ENCODE results near the gene KHNYN.
A peak's percentile ranks its signal among the peaks of the same experiment; 100 is the strongest.

KHNYN gene

DNA sequence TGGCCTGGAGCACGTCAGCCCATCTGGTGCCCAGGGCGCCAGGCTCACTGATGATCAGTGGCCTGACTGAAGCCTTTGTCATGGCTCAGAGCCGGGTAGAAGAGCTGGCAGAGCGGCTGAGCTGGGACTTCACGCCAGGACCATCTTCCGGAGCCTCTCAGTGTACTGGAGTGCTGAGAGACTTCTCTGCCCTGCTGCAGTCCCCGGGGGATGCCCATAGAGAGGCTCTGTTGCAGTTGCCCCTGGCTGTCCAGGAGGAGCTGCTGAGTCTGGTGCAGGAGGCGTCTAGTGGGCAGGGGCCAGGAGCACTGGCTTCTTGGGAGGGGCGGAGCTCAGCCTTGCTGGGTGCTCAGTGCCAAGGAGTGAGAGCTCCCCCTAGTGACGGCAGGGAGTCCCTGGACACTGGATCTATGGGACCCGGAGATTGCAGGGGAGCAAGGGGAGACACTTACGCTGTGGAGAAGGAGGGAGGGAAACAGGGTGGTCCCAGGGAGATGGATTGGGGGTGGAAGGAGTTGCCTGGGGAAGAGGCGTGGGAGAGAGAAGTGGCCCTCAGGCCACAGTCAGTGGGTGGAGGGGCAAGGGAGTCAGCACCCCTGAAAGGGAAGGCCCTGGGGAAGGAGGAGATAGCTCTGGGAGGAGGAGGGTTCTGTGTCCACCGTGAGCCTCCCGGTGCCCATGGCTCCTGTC, 2.0 kb downstream of the KHNYN start (continued):
- TF ChIP-seq ZNF354C (tag by site-specific recombination; IDR thresholded peaks at IDR 0.05; ENCODE audit: borderline replicate concordance, low read depth) (no peak), ZNF654 (tag by site-specific recombination; IDR thresholded peaks at IDR 0.05; ENCODE audit: low read depth) (peak; percentile 97), WT1 (tag by site-specific recombination; IDR thresholded peaks at IDR 0.05) (no peak), ZNF24 (tag by site-specific recombination; IDR thresholded peaks at IDR 0.05) (peak; percentile 72; the same call in 1 of the 2 replicates), ZNF426 (tag by site-specific recombination; IDR thresholded peaks at IDR 0.05) (no peak), ZNF621 (tag by site-specific recombination; IDR thresholded peaks at IDR 0.05) (no peak), ZNF600 (tag by site-specific recombination; IDR thresholded peaks at IDR 0.05) (peak; percentile 83), ZNF549 (tag by site-specific recombination; IDR thresholded peaks at IDR 0.05) (no peak), ZNF837 (tag by site-specific recombination; IDR thresholded peaks at IDR 0.05) (no peak), RBAK (tag by site-specific recombination; IDR thresholded peaks at IDR 0.05) (no peak), ZNF785 (tag by site-specific recombination; IDR thresholded peaks at IDR 0.05) (no peak), ZSCAN30 (tag by site-specific recombination; IDR thresholded peaks at IDR 0.05) (peak; percentile 48), ZBTB17 (tag by site-specific recombination; IDR thresholded peaks at IDR 0.05) (peak; percentile 79), ZNF302 (tag by site-specific recombination; IDR thresholded peaks at IDR 0.05; ENCODE audit: low read depth) (no peak), SALL2 (tag by site-specific recombination; IDR thresholded peaks at IDR 0.05; ENCODE audit: borderline replicate concordance) (no peak), ZNF404 (tag by site-specific recombination; IDR thresholded peaks at IDR 0.05) (no peak), ZNF585B (tag by site-specific recombination; IDR thresholded peaks at IDR 0.05) (no peak), KLF1 (tag by site-specific recombination; IDR thresholded peaks at IDR 0.05) (peak; percentile 63), PRDM1 (tag by site-specific recombination; IDR thresholded peaks at IDR 0.05) (no peak)
- TF ChIP-seq, protein P1, sequence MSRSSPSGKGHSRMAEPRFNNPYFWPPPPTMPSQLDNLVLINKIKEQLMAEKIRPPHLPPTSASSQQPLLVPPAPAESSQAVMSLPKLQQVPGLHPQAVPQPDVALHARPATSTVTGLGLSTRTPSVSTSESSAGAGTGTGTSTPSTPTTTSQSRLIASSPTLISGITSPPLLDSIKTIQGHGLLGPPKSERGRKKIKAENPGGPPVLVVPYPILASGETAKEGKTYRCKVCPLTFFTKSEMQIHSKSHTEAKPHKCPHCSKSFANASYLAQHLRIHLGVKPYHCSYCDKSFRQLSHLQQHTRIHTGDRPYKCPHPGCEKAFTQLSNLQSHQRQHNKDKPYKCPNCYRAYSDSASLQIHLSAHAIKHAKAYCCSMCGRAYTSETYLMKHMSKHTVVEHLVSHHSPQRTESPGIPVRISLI (tag by site-specific recombination; IDR thresholded peaks at IDR 0.05) = no peak
- TF ChIP-seq, protein P2, sequence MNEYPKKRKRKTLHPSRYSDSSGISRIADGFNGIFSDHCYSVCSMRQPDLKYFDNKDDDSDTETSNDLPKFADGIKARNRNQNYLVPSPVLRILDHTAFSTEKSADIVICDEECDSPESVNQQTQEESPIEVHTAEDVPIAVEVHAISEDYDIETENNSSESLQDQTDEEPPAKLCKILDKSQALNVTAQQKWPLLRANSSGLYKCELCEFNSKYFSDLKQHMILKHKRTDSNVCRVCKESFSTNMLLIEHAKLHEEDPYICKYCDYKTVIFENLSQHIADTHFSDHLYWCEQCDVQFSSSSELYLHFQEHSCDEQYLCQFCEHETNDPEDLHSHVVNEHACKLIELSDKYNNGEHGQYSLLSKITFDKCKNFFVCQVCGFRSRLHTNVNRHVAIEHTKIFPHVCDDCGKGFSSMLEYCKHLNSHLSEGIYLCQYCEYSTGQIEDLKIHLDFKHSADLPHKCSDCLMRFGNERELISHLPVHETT (tag by site-specific recombination; IDR thresholded peaks at IDR 0.05) = no peak
- TF ChIP-seq, protein P3, sequence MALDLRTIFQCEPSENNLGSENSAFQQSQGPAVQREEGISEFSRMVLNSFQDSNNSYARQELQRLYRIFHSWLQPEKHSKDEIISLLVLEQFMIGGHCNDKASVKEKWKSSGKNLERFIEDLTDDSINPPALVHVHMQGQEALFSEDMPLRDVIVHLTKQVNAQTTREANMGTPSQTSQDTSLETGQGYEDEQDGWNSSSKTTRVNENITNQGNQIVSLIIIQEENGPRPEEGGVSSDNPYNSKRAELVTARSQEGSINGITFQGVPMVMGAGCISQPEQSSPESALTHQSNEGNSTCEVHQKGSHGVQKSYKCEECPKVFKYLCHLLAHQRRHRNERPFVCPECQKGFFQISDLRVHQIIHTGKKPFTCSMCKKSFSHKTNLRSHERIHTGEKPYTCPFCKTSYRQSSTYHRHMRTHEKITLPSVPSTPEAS (tag by site-specific recombination; IDR thresholded peaks at IDR 0.05) = no peak
- TF ChIP-seq, protein P4, sequence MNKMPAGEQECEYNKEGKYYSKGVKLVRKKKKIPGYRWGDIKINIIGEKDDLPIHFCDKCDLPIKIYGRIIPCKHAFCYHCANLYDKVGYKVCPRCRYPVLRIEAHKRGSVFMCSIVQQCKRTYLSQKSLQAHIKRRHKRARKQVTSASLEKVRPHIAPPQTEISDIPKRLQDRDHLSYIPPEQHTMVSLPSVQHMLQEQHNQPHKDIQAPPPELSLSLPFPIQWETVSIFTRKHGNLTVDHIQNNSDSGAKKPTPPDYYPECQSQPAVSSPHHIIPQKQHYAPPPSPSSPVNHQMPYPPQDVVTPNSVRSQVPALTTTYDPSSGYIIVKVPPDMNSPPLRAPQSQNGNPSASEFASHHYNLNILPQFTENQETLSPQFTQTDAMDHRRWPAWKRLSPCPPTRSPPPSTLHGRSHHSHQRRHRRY (tag by site-specific recombination; IDR thresholded peaks at IDR 0.05) = no peak
- TF ChIP-seq, protein P5, sequence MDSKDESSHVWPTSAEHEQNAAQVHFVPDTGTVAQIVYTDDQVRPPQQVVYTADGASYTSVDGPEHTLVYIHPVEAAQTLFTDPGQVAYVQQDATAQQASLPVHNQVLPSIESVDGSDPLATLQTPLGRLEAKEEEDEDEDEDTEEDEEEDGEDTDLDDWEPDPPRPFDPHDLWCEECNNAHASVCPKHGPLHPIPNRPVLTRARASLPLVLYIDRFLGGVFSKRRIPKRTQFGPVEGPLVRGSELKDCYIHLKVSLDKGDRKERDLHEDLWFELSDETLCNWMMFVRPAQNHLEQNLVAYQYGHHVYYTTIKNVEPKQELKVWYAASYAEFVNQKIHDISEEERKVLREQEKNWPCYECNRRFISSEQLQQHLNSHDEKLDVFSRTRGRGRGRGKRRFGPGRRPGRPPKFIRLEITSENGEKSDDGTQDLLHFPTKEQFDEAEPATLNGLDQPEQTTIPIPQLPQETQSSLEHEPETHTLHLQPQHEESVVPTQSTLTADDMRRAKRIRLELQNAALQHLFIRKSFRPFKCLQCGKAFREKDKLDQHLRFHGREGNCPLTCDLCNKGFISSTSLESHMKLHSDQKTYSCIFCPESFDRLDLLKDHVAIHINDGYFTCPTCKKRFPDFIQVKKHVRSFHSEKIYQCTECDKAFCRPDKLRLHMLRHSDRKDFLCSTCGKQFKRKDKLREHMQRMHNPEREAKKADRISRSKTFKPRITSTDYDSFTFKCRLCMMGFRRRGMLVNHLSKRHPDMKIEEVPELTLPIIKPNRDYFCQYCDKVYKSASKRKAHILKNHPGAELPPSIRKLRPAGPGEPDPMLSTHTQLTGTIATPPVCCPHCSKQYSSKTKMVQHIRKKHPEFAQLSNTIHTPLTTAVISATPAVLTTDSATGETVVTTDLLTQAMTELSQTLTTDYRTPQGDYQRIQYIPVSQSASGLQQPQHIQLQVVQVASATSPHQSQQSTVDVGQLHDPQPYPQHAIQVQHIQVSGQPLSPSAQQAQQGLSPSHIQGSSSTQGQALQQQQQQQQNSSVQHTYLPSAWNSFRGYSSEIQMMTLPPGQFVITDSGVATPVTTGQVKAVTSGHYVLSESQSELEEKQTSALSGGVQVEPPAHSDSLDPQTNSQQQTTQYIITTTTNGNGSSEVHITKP (tag by site-specific recombination; IDR thresholded peaks at IDR 0.05) = peak; percentile 65
- TF ChIP-seq, protein P6, sequence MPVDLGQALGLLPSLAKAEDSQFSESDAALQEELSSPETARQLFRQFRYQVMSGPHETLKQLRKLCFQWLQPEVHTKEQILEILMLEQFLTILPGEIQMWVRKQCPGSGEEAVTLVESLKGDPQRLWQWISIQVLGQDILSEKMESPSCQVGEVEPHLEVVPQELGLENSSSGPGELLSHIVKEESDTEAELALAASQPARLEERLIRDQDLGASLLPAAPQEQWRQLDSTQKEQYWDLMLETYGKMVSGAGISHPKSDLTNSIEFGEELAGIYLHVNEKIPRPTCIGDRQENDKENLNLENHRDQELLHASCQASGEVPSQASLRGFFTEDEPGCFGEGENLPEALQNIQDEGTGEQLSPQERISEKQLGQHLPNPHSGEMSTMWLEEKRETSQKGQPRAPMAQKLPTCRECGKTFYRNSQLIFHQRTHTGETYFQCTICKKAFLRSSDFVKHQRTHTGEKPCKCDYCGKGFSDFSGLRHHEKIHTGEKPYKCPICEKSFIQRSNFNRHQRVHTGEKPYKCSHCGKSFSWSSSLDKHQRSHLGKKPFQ (tag by site-specific recombination; IDR thresholded peaks at IDR 0.05) = no peak

All from HEK293 (cell line).